Right hindlimb (tissue), 1 donor: Measurements from ENCODE around the gene BICD1.
"Not testable (repeated sequence)": the region's sequence is repeated elsewhere in the genome, so short reads cannot be mapped to it uniquely, and the experiment has no call there.

Experiments used
- DNase-seq: peaks from one replicate; pipeline ENCODE4 v3.0.0-alpha.2; 2018

Gene BICD1

DNA sequence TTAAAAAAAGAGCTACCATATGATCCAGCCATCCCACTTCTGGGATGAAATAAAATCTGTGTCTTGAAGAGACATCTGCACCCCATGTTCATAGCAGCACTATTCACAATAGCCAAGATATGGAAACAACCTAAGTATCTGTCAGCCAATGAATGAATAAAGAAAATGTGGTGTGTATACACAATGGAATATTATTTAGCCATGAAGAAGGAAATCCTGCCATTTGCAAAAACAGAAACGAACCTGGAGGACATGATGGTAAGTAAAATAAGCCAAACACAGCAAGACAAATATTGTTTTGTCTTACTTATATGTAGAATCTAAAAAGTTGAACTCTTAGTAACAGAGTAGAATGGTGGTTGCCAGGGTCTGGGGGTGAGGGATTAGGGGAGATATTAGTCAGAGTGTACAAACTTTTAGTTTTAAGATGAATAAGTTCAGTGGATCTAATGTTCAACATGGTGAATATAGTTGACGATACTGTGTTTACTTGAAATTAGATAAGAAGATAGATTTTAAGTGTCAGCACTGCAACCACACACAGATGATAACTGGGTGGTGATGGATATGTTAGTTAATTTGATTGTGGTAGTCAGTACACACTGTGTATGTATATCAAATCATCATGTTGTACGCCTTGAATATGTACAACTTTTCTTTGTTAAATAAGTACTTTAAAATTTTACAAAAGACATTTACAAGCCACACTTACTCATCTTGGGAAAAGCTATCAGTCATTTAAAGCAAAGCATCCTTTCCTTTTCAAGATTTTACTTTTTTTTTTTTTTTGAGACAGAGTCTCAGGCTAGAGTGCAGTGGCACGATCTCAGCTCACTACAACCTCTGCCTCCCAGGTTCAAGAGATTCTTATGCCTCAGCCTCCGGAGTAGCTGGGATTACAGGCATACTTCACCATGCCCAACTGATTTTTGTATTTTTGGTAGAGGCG lies 89.9 kb downstream of the BICD1 start:
- no peak for DNase-seq

DNA sequence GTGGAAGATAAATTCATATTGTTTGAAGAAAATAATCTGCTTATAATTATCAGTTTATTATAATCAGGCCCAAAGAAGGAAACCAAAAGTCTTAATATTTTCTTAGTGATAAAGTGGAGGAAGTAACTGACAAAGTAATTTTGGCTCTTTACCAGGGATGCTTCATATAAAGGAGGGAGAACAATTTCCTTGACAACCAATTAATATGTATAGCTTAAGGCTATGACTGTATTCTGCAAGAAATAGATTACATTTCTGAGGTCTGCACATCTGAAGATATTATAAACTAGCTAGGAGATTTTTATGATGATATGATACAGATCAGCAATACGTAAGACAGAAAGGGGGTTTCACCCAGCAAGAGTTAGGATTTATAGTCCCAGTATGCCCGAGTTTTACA lies 90.8 kb downstream of the BICD1 start:
- no peak for DNase-seq

DNA sequence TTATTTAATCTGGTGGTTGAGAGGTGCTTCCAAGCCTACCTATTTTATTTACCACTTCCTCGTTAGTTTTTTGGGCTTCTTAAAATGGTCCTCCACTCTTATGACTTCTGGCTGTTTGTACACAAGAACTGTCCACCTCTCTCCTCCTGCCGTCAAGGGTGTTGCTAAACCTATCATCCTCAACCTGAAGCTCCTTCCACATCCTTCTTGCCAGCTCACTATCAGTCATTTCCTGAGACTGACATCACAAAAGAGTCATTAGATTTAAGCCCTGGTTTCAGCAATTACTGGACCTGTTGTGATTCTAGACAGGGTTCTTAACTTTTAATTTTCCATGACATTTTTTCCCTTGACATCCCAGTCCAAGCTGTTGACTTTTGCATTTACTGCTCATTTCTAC lies 91.9 kb downstream of the BICD1 start:
- DNase-seq = no peak

DNA sequence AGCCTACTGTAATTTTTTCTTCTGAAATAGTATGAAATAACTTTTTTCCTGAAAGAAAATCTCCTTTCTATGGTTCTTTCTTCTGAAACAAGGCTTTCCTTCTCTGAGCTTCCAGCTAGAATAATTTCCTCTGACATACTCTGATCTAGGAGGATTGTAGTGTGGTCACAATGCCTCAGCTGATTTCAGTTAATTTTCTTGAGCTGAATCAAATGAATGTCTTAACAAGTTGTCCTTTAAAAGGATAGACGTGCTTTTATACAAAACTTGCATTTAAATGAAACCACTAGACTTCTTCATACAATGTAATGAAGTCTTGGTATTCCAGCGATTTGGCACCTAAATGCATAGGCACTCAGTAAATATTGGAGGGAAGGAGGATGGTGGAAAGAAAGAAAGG lies 94.4 kb downstream of the BICD1 start:
- DNase-seq = no peak

DNA sequence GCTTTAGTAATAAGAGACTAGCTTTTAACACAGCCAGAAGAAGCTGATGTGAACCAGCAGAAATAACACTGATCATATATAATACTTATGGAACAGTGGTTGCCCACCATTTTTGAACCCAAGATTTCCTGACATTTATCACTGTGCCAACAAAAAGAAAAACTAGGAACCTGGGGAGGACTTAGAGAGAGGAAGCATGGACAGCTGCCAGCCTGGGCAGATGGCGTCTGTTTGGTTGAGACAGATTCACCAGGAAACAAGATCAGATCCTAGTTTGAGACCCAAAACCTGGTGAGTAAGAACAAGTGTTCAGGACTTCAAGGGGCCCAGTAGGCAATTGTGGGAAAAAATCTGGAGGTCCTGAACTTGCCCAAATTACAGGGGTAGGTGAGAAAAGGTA lies 95.3 kb downstream of the BICD1 start:
- no peak for DNase-seq

DNA sequence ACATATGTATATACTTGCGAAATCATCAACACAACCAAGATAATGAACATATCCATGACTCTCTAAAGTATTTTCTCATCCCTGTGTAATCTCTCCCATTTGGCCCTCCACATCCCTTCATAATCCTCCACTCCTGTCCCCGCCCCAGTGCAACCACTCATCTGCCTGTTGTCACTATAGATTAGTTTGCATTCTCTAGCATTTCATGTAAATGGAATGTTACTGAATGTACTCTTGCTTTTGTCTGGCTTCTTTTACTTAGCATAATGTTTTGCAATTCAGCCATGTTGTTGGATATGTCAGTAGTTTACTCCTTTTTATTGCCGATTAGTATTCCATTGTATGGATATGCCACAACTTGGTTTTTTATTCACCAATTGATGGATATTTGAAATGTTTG lies 99.1 kb downstream of the BICD1 start:
- DNase-seq = no peak

DNA sequence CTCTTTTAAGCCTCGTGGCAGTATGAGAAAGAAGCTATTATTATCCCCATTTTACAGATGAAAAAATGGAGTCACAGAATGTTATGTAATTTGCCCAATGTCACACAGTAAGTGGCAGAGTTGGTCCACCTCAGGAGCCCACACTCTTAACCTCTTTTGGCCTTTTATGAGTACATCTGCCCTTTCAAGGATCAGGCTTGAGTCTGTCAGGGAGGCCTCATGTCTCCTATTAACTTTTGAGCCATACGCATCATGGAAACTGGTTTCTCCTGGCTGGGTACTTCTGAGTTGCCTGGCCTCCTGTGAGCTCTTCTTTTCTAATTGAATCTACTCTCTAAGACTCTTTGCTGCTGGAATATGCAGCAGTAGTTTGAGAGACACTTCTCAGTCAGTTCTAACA lies 101.7 kb downstream of the BICD1 start:
- no peak for DNase-seq

DNA sequence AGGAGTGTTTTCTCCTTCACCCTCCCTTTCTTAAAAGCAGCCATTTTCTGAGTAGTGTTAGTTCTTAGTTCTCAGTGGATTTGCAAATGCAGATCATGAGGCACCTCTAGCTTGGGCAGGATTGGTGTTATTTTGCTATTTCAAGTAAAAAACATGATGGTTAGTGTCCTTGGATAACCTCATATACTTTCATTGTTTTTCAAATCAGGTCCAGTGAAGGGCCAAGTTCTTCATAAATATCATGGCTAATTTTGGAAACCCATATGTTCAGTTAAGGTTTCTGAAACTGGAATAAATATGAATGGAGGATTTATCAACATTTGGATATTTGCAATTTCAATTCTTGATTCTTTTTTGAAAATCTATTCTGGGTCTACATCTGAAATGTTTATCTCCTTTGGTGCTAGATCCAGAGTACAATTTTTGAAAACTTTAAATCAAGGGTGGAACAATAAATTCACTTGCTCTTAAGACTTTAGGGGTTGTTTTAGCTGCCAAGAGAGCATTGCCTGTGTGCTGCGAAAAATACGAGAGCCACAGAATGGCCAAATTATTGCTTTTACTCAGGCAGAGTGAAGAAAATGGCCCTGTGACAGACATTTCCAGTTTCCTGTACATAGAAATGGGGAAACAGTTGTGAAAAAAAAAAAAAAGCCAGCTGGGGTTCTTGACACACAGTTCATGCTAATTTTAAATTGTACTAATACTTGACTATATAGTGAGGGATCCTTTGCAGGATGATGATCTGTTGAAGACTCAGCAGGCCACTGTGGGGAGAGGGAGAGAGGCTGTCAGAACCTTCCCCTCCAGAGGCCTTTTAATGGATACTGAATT lies 104.6 kb downstream of the BICD1 start:
- no peak for DNase-seq

DNA sequence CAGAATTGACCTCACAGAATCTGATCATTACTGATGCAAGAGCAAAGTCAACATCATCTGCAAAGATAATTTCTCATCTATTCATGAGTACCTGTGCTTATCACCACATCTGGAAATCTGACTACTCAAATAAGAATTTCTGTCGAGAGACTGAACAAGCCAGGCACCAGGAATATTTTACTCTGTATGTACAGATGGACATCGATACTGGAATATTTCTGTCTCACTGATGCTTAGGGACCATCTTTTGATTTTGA lies 105.2 kb downstream of the BICD1 start:
- DNase-seq = no peak

DNA sequence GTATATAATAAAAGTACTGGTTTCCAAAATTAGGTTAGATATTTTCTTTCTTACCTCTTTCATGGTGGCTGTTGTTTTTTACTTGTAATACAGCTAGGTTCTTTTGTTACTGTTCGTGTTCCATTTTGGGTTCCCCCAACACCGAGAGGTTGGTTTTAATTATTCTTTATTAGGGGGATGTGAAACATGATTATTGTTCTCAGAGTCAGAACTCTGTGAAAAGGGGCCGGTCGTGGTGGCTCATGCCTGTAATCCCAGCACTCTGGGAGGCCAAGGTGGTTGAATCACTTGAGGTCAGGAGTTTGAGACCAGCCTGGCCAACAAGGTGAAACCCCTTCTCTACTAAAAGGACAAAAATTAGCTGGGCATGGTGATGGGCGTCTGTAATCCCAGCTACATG lies 108.1 kb downstream of the BICD1 start:
- DNase-seq = no peak

DNA sequence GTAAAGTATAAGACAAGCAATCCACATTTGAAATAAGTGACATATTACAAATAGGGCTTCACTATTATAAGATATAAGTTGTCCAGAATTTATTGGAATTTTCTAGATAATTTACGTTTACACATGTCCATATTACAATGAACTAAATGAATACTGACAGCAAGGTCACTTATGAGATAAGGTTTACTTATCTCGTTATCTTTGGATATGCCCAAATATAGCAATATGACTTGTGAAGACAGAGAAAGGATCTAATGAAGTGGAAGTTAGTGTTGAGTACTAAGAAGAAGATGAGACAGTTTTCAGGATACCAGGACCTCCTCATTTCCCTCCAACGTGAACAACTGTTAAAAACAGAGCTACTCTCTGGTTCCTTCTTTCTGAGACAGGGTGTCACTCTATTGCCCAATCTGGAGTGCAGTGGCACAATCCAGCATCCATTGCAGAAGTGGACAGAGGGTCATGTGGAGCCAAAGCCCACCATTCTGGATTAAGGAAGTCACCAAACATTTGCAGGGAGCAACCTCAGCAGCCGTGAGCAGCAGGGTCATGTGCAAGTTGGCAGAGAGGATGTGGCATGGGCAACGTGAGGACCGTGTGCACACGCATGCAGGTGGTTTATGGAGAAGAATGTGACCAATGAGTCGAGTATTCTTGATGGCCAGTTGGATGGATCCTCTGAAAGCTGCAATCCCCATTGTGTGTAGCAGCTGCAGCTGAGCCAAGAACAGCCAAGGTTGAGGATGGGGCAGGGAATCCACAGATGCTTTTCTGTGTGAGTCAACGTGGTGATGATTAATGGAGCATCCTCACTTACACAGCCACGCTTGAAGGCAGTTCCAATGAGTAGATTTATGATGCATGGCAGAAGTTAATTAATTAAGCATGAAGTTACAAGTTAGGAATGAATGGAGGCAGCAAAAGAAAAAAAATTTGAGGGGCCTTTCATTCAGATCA lies 111.0 kb downstream of the BICD1 start:
- DNase-seq = no peak

DNA sequence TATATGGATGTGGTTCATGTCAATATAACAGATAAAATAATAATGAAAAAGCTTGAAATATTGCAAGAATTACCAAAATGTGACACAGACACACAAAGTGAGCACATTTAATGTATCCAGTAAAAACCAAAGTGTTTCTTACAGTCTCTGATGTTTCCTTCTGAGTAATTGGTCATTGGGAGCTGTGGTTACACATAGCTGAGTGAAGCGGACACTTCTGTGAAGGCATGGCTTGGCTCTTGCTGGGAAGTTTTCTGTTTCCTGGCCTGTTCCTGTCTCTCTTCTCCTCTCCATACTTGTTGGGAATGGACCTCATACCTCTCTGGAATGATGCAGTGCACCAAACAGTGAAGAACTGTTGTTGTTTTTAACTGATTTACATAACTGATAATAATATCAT lies 117.3 kb downstream of the BICD1 start:
- DNase-seq = no peak

DNA sequence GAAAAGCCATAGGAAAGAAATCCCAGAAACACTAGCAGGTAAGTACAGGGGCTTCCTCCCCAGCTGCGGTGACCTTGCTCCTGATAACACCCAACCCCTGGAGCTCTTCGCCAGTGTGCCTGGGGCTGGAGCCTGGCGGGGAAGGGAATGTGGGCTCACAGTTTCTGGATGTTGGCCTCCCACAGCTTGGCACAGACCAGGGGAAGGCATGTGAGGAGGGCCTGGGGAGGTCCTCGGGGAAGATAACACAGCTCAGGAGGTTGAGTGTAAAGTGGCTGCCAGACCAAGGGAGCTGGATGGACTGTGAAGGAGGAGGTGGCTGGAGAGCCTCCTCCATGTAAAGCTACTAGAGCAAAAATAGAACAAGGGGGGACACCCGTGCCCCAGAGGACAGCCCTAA lies 120.1 kb downstream of the BICD1 start:
- DNase-seq = no peak

DNA sequence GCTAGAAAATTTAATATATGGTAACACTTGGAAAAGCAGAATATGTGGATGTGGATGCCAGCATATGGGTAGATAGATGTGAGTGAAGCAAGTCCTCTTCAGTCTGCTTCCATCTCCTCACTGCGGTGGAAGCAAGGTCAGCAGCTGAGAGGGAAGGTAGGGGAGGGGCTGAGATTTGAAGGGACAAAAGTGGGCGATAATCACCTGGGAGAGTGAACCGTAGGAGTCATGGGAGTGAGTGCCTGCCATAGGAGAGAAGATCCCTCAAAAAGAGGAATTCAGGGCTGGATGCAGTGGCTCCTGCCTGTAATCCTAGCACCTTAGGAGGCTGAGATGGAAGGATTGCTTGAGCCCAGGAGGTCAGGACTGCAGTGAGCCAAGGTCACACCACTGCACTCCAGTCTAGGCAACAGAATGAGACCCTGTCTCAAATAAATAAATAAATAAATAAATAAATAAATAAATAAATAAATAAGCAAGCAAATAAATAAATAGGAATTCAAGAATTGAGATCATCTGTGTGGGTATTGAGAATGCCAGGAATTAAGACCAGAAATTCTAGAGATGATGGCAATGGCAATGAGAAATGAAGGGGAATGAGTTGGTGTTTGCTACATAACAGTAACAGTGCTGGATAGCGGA lies 123.4 kb downstream of the BICD1 start:
- DNase-seq = no peak

DNA sequence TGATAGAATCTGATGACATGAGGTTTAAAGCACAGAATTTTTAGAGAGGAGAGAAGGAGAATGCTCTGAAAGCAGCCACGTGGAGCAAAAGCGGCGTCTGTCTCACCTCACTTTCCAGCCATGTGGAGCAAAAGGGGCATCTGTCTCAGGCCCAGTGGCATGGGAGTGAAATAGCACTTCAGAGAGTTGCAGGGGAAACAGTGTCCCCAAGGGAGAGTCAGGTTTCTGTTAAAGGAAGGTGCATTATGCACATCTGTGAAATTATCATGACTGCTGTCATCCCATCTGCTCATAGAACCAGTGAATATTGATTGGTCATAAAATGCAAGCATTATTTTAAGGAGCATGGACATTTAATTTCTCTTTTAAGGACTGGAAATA lies 124.0 kb downstream of the BICD1 start:
- DNase-seq = no peak

DNA sequence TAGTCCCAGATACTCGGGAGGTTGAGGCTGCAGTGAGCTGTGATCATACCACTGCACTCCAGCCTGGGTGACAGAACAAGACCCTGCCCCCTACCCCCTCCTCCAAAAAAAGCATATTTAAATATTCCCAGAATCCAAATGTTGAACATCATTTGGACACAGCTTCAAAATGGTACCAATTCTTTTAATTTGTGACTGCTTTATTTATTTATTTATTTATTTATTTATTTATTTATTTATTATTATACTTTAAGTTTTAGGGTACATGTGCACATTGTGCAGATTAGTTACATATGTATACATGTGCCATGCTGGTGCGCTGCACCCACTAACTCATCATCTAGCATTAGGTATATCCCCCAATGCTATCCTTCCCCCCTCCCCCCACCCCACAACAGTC lies 124.7 kb downstream of the BICD1 start:
- not testable (repeated sequence) for DNase-seq

DNA sequence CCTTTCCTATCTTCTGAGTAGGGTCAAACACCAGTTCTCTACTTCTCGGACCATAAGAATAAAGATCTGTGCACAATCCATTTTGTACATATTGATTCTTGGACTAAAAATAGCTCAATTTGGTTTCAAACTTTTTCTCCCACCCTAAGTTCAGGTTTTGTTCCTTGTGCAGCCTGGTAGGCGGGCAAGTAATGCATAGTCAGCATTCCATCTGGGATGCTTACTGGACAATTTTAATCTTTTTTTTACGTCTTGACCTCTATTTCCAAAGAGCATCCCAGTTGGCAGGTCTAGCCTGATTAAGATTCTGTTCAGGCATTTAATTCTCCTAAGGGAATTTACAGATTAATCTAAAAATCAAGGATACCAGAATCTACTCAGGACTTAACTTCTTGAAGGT lies 126.9 kb downstream of the BICD1 start:
- no peak for DNase-seq

DNA sequence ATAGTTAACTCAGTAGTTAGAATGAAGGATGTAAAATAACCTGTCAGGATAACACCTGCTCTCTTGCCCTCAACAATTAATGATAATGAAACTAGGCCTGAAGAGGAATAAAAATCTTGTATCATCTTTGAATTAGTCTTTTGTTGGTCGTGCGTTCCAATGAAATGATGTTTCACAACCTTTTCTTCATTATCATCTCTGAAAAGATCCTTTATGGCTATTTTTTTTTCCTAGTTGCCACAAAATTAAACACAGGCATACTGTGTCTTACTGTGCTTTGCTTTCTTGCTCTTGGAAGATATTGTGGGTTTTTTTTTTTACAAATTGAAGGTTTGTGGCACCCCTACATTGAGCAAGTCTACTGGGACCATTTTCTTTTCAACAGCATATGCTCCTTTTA lies 128.6 kb downstream of the BICD1 start:
- no peak for DNase-seq

DNA sequence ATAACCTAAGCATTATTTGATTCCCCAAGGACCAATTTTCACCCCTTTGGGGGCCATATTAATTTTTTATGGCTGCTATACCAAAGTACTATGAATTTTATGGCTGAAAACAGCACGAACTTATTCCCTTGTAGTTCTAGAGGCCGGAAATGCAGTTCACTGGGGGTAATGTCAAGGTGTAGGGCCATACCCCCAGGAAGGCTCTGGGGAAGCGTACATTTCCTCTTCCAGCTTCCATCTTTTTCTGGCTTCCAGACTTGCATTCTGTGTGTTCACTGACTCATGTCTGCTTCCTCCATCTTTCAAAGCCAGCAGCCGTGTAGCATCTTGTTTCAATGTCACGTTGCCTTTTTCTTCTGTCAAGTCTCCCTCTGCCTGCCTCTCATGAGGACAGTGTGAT lies 133.5 kb downstream of the BICD1 start:
- DNase-seq = no peak

DNA sequence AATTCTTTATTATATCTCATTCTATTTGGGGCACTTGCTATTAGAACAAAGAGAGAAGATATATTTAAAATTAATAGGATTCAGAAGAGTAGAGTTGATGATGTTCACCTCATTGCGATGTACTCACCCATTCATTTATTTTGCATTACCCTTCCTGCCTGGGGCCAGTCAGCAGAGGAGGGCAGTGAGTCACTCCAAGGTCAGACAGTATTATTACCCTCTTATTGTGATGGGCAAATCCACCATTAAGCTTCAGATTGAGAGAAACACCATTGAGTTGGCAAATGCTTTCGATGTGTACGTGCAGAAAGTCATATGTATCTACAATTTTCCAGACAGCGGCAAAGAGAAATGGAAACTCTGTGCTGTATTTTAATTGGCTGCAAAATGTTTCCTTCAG lies 134.2 kb downstream of the BICD1 start:
- no peak for DNase-seq

DNA sequence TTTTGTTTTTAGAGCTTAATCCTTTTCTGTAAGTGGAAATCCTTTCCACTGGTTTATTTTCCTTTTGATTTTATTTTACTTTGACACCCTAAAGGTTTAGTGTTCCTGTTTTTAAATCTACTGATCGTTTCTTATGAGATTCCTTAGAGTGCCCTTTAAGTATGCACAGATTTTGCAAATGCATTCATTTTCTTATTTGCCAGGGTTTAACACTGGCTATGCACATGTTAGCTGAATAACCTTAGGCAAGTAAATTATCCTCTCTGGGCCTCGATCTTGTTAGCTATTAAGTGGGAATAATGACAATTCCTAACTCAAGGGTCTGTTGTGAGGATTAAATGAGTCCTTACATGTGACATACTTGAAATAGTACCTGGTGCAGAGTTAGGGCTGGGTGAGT lies 136.0 kb downstream of the BICD1 start:
- DNase-seq = no peak

DNA sequence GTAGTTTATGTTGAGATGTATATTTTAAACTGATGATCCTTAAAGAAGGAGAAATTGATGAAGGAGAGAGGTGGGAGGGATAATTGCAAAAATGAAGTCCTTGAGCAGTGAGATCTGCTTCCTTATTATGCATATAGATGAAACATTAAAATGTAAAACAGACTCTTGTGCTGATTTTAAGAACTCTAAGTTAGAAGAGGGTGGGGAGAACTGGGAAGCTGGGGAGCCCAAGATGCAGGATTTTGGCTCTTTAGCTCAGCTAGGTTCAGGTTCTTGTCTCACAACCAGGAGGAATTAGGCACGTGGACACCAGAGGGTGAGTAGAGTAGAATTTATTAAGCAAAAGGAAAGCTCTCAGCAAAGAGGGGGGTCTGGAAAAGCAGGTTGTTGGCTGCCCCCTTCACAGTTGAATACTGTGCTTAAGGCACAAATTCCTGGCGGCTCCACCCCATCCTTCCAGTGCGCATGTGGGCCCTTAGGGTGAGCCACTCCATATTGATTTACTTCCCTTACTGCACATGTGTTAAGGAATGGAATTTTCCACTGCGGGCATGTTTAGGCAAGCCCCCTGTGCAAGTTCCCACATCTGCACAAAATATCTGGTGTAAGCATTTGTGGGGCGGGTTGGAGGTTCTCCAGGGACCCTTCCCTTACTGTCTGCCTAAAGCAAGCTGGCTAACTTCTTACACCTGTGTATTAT lies 141.9 kb downstream of the BICD1 start:
- no peak for DNase-seq
